ENCODE results near the gene CELF2.

- TF ChIP-seq POLR2AphosphoS5 (IDR thresholded peaks at IDR 0.05; ENCODE audit: low read depth, low read length) (no peak), REST (IDR thresholded peaks at IDR 0.05; ENCODE audit: insufficient read depth in 1 of 2, low read depth in 2 of 2, low read length in 2 of 2) (no peak), TAF1 (IDR thresholded peaks at IDR 0.05; ENCODE audit: borderline replicate concordance, insufficient read depth, low read length) (no peak)
These were observed 281.5 kb downstream of the CELF2 start for GRCh38 chr10:11299125-11299524.

Data from PFSK-1 (cell line).